GM12874 (cell line): ENCODE results near the gene ELOVL7.

Source experiments
- TF ChIP-seq, protein P1 (sequence below): IDR thresholded peaks from 2 replicates; pipeline ENCODE4 v1.5.1; 2011; ENCODE audit warnings: low read depth, mild to moderate bottlenecking, control low read depth, low read length, moderate library complexity; ENCODE audit not compliant: insufficient read depth

Gene ELOVL7

DNA sequence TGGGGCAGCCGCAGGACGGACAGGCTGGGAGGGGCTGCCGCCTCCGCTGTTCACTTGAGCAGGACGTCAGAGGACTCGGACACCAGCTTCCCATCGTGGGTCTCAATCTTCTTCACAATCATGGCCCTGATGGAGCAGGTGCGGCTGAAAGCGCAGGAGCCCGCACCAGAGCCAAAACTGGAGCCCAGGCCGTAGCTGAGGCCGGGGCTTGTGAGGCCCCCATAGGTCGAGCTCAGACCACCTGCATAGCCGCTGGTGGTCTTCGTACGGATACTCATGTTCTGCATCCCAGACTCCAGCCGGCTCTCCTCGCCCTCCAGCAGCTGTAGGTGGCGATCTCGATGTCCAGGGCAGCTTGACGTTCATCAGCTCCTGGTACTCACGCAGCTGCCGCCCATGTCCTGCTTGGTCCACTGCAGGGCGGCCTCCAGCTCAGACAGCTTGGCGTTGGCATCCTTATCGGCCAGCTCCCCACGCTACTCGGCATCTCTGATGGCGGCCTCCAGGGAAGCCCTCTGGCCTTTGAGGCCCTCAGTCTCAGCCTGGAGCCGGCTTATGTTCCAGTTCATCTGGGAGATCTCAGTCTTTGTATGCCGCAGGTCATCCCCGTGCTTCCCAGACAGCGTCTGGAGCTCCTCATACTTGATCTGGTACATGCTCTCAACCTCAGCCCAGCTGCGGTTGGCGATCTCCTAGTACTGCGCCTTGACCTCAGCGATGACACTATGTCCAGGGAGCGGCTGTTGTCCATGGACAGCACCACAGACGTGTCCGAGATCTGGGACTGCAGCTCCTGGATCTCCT, 100.4 kb downstream of the ELOVL7 start:
- TF ChIP-seq, protein P1, sequence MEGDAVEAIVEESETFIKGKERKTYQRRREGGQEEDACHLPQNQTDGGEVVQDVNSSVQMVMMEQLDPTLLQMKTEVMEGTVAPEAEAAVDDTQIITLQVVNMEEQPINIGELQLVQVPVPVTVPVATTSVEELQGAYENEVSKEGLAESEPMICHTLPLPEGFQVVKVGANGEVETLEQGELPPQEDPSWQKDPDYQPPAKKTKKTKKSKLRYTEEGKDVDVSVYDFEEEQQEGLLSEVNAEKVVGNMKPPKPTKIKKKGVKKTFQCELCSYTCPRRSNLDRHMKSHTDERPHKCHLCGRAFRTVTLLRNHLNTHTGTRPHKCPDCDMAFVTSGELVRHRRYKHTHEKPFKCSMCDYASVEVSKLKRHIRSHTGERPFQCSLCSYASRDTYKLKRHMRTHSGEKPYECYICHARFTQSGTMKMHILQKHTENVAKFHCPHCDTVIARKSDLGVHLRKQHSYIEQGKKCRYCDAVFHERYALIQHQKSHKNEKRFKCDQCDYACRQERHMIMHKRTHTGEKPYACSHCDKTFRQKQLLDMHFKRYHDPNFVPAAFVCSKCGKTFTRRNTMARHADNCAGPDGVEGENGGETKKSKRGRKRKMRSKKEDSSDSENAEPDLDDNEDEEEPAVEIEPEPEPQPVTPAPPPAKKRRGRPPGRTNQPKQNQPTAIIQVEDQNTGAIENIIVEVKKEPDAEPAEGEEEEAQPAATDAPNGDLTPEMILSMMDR = no peak

GRCh38 chr5:60740322-60740721, 103.7 kb downstream of the ELOVL7 start:
- TF ChIP-seq, protein P1 = no peak

DNA sequence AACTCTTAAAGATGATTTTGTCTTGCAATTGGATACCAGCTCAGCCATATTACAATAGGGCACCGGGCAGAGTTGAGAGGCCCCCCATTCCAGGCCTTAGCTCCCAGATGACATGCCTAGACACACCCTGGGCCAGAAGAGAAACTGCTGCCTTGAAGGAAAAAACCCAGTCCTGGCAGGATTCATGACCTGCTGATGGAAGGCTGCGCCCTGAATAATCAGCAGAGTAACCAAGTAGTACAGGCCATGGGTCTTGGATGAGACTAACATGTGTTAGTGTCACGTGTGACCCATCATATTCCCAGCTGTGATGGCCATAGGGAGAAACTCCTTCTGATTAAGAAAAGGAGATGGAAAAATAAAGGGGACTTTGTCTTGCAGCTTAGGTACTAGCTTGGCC, 105.1 kb downstream of the ELOVL7 start:
- TF ChIP-seq, protein P1 = no peak

DNA sequence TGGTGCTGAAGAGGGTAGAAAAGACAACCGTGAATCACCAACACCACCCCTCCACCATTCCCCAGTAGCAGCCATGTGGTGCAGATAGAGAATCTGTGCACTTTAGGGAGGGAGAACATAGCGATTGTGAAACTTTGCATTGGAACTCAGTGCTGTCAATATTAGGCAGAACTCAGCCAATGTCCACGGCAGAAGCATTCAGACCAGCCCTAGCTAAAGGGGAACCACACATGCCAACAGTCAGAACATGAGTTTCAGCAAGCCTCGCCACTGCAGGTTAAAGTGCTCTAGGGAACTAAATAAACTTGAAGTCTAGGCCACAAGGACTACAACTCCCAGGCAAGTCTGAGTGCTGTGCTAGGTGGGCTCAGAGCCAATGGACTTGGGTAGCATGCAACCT, 105.6 kb downstream of the ELOVL7 start:
- TF ChIP-seq, protein P1 = no peak

GRCh38 chr5:60727033-60727679, 116.9 kb downstream of the ELOVL7 start:
- TF ChIP-seq, protein P1 = no peak

GRCh38 chr5:60724126-60724525, 119.9 kb downstream of the ELOVL7 start:
- TF ChIP-seq, protein P1 = no peak

GRCh38 chr5:60722416-60722815, 121.7 kb downstream of the ELOVL7 start:
- TF ChIP-seq, protein P1 = no peak
